OCI-LY3 (cell line): Measurements from ENCODE around the gene DARS2.

Experiments used
- EZH2phosphoT487 ChIP-seq: fragments of 200-600 bp; shearing (Covaris generic); IDR thresholded peaks from 2 replicates; pipeline ENCODE4 v1.6.1; 2018; ENCODE audit warnings: antibody characterized with exemption, mixed run types, low read depth
- TF ChIP-seq, protein P1 (sequence below): fragments of 200-600, 300-600 bp; sonication (generic); IDR thresholded peaks from 2 replicates; pipeline ENCODE4 v1.5.1; 2014; ENCODE audit warnings: antibody characterized with exemption, low read length, low read depth

DNA sequence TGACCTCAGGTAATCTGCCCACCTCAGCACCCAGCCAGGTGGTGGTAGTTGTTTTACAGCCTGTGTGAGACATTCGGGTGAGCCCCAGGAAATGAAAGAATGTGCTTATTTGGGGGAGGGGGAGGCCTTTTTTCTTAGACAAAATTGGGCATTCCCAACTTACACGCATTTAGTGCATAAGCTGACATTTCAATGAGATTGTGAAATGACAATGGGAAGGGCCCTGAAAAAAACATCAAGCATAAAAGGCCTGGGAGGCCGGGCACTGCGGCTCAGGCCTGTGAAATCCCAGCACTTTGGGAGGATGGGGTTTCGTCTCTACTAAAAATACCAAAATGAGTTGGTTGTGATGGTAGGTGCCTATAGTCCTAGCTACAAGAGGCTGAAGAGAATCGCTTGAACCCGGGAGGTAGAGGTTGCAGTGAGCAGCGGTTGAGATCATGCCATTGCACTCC is 38.3 kb downstream of the DARS2 start:
- TF ChIP-seq, protein P1, sequence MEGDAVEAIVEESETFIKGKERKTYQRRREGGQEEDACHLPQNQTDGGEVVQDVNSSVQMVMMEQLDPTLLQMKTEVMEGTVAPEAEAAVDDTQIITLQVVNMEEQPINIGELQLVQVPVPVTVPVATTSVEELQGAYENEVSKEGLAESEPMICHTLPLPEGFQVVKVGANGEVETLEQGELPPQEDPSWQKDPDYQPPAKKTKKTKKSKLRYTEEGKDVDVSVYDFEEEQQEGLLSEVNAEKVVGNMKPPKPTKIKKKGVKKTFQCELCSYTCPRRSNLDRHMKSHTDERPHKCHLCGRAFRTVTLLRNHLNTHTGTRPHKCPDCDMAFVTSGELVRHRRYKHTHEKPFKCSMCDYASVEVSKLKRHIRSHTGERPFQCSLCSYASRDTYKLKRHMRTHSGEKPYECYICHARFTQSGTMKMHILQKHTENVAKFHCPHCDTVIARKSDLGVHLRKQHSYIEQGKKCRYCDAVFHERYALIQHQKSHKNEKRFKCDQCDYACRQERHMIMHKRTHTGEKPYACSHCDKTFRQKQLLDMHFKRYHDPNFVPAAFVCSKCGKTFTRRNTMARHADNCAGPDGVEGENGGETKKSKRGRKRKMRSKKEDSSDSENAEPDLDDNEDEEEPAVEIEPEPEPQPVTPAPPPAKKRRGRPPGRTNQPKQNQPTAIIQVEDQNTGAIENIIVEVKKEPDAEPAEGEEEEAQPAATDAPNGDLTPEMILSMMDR: no peak
- no peak for TF ChIP-seq EZH2phosphoT487
